HEK293 (cell line): ENCODE results near the gene KPNA5.

ENCODE experiments used
- EGR2 ChIP-seq: fragments of 450-650 bp; formaldehyde crosslinking; IDR thresholded peaks from 2 replicates; pipeline ENCODE4 v1.5.1; 2016; ENCODE audit warnings: low read depth, missing biosample characterization, missing genetic modification characterization
- GLI2 ChIP-seq: fragments of 450-650 bp; formaldehyde crosslinking; IDR thresholded peaks from 2 replicates; pipeline ENCODE4; 2017; ENCODE audit warnings: missing biosample characterization, missing genetic modification characterization, low read depth, borderline replicate concordance
- KLF16 ChIP-seq: fragments of 450-650 bp; formaldehyde crosslinking; IDR thresholded peaks from 2 replicates; pipeline ENCODE4 v1.5.1; 2017; ENCODE audit warnings: missing biosample characterization, missing genetic modification characterization
- MZF1 ChIP-seq: fragments of 450-650 bp; formaldehyde crosslinking; IDR thresholded peaks from 2 replicates; pipeline ENCODE4 v1.5.1; 2017; ENCODE audit warnings: missing biosample characterization, missing genetic modification characterization, borderline replicate concordance
- PRDM1 ChIP-seq: fragments of 450-650 bp; formaldehyde crosslinking; IDR thresholded peaks from 2 replicates; pipeline ENCODE4; 2016; ENCODE audit warnings: missing biosample characterization, missing genetic modification characterization
- SP2 ChIP-seq: fragments of 450-650 bp; formaldehyde crosslinking; IDR thresholded peaks from 2 replicates; pipeline ENCODE4 v1.5.1; 2016; ENCODE audit warnings: missing biosample characterization, missing genetic modification characterization
- WT1 ChIP-seq: fragments of 450-650 bp; formaldehyde crosslinking; IDR thresholded peaks from 2 replicates; pipeline ENCODE4 v1.5.1; 2016; ENCODE audit warnings: missing biosample characterization, missing genetic modification characterization
- YY1 ChIP-seq: fragments of 450-650 bp; formaldehyde crosslinking; IDR thresholded peaks from 2 replicates; pipeline ENCODE4 v1.5.1; 2018; ENCODE audit warnings: missing biosample characterization, missing genetic modification characterization
- ZFP3 ChIP-seq: fragments of 450-650 bp; formaldehyde crosslinking; IDR thresholded peaks from 2 replicates; pipeline ENCODE4 v1.5.1; 2016; ENCODE audit warnings: low read depth, missing biosample characterization, missing genetic modification characterization
- ZNF121 ChIP-seq: fragments of 450-650 bp; formaldehyde crosslinking; IDR thresholded peaks from 2 replicates; pipeline ENCODE4 v1.5.1; 2016; ENCODE audit warnings: missing biosample characterization, missing genetic modification characterization
- ZNF132 ChIP-seq: fragments of 450-650 bp; formaldehyde crosslinking; IDR thresholded peaks from 2 replicates; pipeline ENCODE4 v1.5.1; 2017; ENCODE audit warnings: missing biosample characterization, missing genetic modification characterization, borderline replicate concordance
- ZNF138 ChIP-seq: fragments of 450-650 bp; formaldehyde crosslinking; IDR thresholded peaks from 2 replicates; pipeline ENCODE4 v1.5.1; 2016; ENCODE audit warnings: missing biosample characterization, missing genetic modification characterization, borderline replicate concordance
- ZNF174 ChIP-seq: fragments of 450-650 bp; formaldehyde crosslinking; IDR thresholded peaks from 2 replicates; pipeline ENCODE4 v1.5.0; 2017; ENCODE audit warnings: missing biosample characterization, mild to moderate bottlenecking, missing genetic modification characterization
- ZNF2 ChIP-seq: fragments of 450-650 bp; formaldehyde crosslinking; IDR thresholded peaks from 2 replicates; pipeline ENCODE4 v1.5.1; 2016; ENCODE audit warnings: missing biosample characterization, missing genetic modification characterization
- ZNF202 ChIP-seq: fragments of 450-650 bp; formaldehyde crosslinking; IDR thresholded peaks from 2 replicates; pipeline ENCODE4 v1.5.1; 2016; ENCODE audit warnings: missing biosample characterization, missing genetic modification characterization, borderline replicate concordance
- ZNF223 ChIP-seq: fragments of 450-650 bp; formaldehyde crosslinking; IDR thresholded peaks from 2 replicates; pipeline ENCODE4 v1.5.1; 2016; ENCODE audit warnings: missing biosample characterization, missing genetic modification characterization
- ZNF24 ChIP-seq: fragments of 450-650 bp; formaldehyde crosslinking; IDR thresholded peaks from 2 replicates; pipeline ENCODE4 v1.5.1; 2016; ENCODE audit warnings: missing biosample characterization, missing genetic modification characterization
- ZNF354C ChIP-seq: fragments of 450-650 bp; formaldehyde crosslinking; IDR thresholded peaks from 2 replicates; pipeline ENCODE4 v1.5.1; 2016; ENCODE audit warnings: missing biosample characterization, missing genetic modification characterization, low read depth, borderline replicate concordance
- ZNF366 ChIP-seq: fragments of 450-650 bp; formaldehyde crosslinking; conservative IDR thresholded peaks from 2 replicates; pipeline ENCODE4 v1.5.1; 2016; ENCODE audit warnings: missing biosample characterization, missing genetic modification characterization
- ZNF473 ChIP-seq: fragments of 450-650 bp; formaldehyde crosslinking; IDR thresholded peaks from 2 replicates; pipeline ENCODE4 v1.5.1; 2017; ENCODE audit warnings: missing biosample characterization, missing genetic modification characterization
- ZNF501 ChIP-seq: fragments of 450-650 bp; formaldehyde crosslinking; IDR thresholded peaks from 2 replicates; pipeline ENCODE4 v1.5.1; 2016; ENCODE audit warnings: missing biosample characterization, missing genetic modification characterization
- ZNF558 ChIP-seq: fragments of 450-650 bp; formaldehyde crosslinking; IDR thresholded peaks from 2 replicates; pipeline ENCODE4 v1.5.1; 2016; ENCODE audit warnings: missing biosample characterization, missing genetic modification characterization
- ZNF571 ChIP-seq: fragments of 450-650 bp; formaldehyde crosslinking; IDR thresholded peaks from 2 replicates; pipeline ENCODE4 v1.5.0; 2017; ENCODE audit warnings: missing biosample characterization, missing genetic modification characterization
- ZNF585B ChIP-seq: fragments of 450-650 bp; formaldehyde crosslinking; IDR thresholded peaks from 2 replicates; pipeline ENCODE4 v1.5.1; 2016; ENCODE audit warnings: missing biosample characterization, missing genetic modification characterization
- ZNF660 ChIP-seq: fragments of 450-650 bp; IDR thresholded peaks from 2 replicates; pipeline ENCODE4 v1.5.1; 2018; ENCODE audit warnings: missing biosample characterization, mild to moderate bottlenecking, missing genetic modification characterization
- ZNF701 ChIP-seq: fragments of 450-650 bp; formaldehyde crosslinking; IDR thresholded peaks from 2 replicates; pipeline ENCODE4 v1.5.1; 2016; ENCODE audit warnings: missing biosample characterization, missing genetic modification characterization
- ZNF76 ChIP-seq: fragments of 450-650 bp; formaldehyde crosslinking; IDR thresholded peaks from 2 replicates; pipeline ENCODE4; 2016; ENCODE audit warnings: low read depth, missing biosample characterization, missing genetic modification characterization, borderline replicate concordance
- ZNF768 ChIP-seq: fragments of 450-650 bp; formaldehyde crosslinking; IDR thresholded peaks from 2 replicates; pipeline ENCODE4 v1.5.1; 2018; ENCODE audit warnings: missing biosample characterization, mild to moderate bottlenecking, missing genetic modification characterization
- ZNF785 ChIP-seq: fragments of 450-650 bp; formaldehyde crosslinking; IDR thresholded peaks from 2 replicates; pipeline ENCODE4 v1.5.1; 2016; ENCODE audit warnings: missing biosample characterization, missing genetic modification characterization
- ZNF837 ChIP-seq: fragments of 450-650 bp; formaldehyde crosslinking; IDR thresholded peaks from 2 replicates; pipeline ENCODE4 v1.5.1; 2016; ENCODE audit warnings: missing biosample characterization, missing genetic modification characterization
- TF ChIP-seq, protein P1 (sequence below): sonication (generic); formaldehyde crosslinking; IDR thresholded peaks from 2 replicates; pipeline ENCODE4 v1.8.1; 2022; ENCODE audit warnings: mild to moderate bottlenecking, moderate library complexity, missing genetic modification reagents
- TF ChIP-seq, protein P2 (sequence below): fragments of 450-650 bp; formaldehyde crosslinking; IDR thresholded peaks from 2 replicates; pipeline ENCODE4; 2016; ENCODE audit warnings: missing biosample characterization, missing genetic modification characterization
- TF ChIP-seq, protein P3 (sequence below): fragments of 450-650 bp; IDR thresholded peaks from 2 replicates; pipeline ENCODE4 v1.5.1; 2018; ENCODE audit warnings: missing biosample characterization, missing genetic modification characterization
- TF ChIP-seq, protein P4 (sequence below): fragments of 450-650 bp; formaldehyde crosslinking; IDR thresholded peaks from 2 replicates; pipeline ENCODE4 v1.5.1; 2016; ENCODE audit warnings: missing biosample characterization, missing genetic modification characterization, borderline replicate concordance
- TF ChIP-seq, protein P5 (sequence below): fragments of 450-650 bp; formaldehyde crosslinking; IDR thresholded peaks from 2 replicates; pipeline ENCODE4 v1.5.1; 2017; ENCODE audit warnings: missing biosample characterization, missing genetic modification characterization

KPNA5 gene

DNA sequence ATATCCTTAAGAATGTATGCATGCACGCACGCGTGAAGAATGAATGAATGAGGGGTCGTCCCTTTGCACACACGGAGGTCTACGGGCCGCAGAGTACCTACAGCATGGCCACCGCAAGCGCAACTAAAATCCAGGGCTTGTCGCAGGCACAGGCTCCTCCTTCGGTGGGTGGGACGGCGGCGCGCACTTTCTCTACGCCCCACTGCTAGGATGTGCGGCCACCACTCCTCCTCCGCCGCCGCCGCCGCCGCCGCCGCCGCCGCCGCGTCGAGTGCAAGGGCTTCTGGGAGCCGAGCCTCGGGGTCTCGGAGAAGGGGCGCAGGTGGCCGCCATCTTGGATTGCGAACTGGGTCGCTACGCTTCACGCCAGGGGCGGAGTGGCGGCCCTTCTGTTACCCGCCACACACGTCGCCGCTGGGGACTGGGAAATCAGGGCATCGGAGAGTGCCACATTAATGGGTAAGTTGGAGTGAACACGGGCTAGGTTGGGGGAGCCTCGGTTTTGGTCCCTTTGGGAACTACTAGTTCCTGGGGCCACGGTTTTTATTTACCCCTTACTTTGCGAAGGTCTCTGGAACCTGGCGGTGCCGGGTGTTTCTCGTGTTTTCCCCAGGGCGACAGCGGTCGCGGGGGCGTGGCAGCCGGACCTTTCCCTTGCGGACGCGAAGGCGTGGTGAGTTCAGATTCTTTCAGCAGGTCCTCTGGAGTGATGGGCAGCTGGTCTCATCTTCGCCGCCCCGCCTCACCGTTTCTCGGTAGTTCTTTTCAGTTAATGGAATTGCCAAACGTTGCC lies at the start of gene KPNA5 (continued):
- 0 out of 2 replicates have a peak, but pooled peaks have one; percentile 42 for TF ChIP-seq ZNF366 (tag by site-specific recombination)
- TF ChIP-seq ZNF571 (tag by site-specific recombination): no peak
- TF ChIP-seq, protein P1, sequence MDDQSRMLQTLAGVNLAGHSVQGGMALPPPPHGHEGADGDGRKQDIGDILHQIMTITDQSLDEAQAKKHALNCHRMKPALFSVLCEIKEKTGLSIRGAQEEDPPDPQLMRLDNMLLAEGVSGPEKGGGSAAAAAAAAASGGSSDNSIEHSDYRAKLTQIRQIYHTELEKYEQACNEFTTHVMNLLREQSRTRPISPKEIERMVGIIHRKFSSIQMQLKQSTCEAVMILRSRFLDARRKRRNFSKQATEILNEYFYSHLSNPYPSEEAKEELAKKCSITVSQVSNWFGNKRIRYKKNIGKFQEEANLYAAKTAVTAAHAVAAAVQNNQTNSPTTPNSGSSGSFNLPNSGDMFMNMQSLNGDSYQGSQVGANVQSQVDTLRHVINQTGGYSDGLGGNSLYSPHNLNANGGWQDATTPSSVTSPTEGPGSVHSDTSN (CRISPR knock-in tag): no peak
- TF ChIP-seq ZNF585B: no peak
- TF ChIP-seq ZNF473 (tag by site-specific recombination): no peak
- no peak for TF ChIP-seq ZNF354C (tag by site-specific recombination)
- TF ChIP-seq ZNF501 (tag by site-specific recombination): peak; percentile 52
- no peak for TF ChIP-seq ZNF768 (tag by site-specific recombination)
- TF ChIP-seq ZNF701: no peak
- no peak; the same call in 1 of the 2 replicates for TF ChIP-seq WT1
- TF ChIP-seq MZF1 (tag by site-specific recombination): no peak
- TF ChIP-seq ZNF660 (tag by site-specific recombination): no peak
- TF ChIP-seq ZFP3: no peak
- TF ChIP-seq, protein P2, sequence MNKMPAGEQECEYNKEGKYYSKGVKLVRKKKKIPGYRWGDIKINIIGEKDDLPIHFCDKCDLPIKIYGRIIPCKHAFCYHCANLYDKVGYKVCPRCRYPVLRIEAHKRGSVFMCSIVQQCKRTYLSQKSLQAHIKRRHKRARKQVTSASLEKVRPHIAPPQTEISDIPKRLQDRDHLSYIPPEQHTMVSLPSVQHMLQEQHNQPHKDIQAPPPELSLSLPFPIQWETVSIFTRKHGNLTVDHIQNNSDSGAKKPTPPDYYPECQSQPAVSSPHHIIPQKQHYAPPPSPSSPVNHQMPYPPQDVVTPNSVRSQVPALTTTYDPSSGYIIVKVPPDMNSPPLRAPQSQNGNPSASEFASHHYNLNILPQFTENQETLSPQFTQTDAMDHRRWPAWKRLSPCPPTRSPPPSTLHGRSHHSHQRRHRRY: no peak
- TF ChIP-seq ZNF132 (tag by site-specific recombination): no peak
- no peak for TF ChIP-seq ZNF138 (tag by site-specific recombination)
- no peak for TF ChIP-seq ZNF837
- TF ChIP-seq, protein P3, sequence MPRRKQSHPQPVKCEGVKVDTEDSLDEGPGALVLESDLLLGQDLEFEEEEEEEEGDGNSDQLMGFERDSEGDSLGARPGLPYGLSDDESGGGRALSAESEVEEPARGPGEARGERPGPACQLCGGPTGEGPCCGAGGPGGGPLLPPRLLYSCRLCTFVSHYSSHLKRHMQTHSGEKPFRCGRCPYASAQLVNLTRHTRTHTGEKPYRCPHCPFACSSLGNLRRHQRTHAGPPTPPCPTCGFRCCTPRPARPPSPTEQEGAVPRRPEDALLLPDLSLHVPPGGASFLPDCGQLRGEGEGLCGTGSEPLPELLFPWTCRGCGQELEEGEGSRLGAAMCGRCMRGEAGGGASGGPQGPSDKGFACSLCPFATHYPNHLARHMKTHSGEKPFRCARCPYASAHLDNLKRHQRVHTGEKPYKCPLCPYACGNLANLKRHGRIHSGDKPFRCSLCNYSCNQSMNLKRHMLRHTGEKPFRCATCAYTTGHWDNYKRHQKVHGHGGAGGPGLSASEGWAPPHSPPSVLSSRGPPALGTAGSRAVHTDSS (tag by site-specific recombination): no peak
- TF ChIP-seq, protein P4, sequence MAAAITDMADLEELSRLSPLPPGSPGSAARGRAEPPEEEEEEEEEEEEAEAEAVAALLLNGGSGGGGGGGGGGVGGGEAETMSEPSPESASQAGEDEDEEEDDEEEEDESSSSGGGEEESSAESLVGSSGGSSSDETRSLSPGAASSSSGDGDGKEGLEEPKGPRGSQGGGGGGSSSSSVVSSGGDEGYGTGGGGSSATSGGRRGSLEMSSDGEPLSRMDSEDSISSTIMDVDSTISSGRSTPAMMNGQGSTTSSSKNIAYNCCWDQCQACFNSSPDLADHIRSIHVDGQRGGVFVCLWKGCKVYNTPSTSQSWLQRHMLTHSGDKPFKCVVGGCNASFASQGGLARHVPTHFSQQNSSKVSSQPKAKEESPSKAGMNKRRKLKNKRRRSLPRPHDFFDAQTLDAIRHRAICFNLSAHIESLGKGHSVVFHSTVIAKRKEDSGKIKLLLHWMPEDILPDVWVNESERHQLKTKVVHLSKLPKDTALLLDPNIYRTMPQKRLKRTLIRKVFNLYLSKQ (tag by site-specific recombination): no peak
- TF ChIP-seq ZNF785 (tag by site-specific recombination): no peak
- TF ChIP-seq SP2: peak; percentile 75
- no peak for TF ChIP-seq ZNF121
- no peak for TF ChIP-seq ZNF202
- peak; percentile 53 for TF ChIP-seq EGR2 (tag by site-specific recombination)
- no peak for TF ChIP-seq ZNF223 (tag by site-specific recombination)
- peak; percentile 91 for TF ChIP-seq ZNF76 (tag by site-specific recombination)
- TF ChIP-seq ZNF24 (tag by site-specific recombination): peak; percentile 98
- TF ChIP-seq KLF16 (tag by site-specific recombination): 0 out of 2 replicates have a peak, but pooled peaks have one; percentile 53
- no peak for TF ChIP-seq GLI2
- TF ChIP-seq, protein P5, sequence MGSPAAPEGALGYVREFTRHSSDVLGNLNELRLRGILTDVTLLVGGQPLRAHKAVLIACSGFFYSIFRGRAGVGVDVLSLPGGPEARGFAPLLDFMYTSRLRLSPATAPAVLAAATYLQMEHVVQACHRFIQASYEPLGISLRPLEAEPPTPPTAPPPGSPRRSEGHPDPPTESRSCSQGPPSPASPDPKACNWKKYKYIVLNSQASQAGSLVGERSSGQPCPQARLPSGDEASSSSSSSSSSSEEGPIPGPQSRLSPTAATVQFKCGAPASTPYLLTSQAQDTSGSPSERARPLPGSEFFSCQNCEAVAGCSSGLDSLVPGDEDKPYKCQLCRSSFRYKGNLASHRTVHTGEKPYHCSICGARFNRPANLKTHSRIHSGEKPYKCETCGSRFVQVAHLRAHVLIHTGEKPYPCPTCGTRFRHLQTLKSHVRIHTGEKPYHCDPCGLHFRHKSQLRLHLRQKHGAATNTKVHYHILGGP (tag by site-specific recombination): no peak
- TF ChIP-seq PRDM1 (tag by site-specific recombination): 0 out of 2 replicates have a peak, but pooled peaks have one; percentile 25
- peak; percentile 42; the same call in 1 of the 2 replicates for TF ChIP-seq ZNF2 (tag by site-specific recombination)
- TF ChIP-seq ZNF558: no peak
- no peak for TF ChIP-seq ZNF174 (tag by site-specific recombination)
- TF ChIP-seq YY1 (tag by site-specific recombination): peak; percentile 91
